HFFc6 (cell line): ENCODE data around the gene CLC. TPM values are rescaled to one million over a fixed set of nuclear protein-coding genes. Genes with fewer than 3 reads are reported as not detected.

Experiments
- DNase-seq: peaks from one replicate; pipeline ENCODE4 v3.0.0-alpha.2; 2018
- H3K27ac Mint-ChIP-seq: 2 replicates; pipeline ENCODE4 v1.8.0; 2020; ENCODE audit warnings: mild to moderate bottlenecking, mixed read lengths
- H3K27me3 Mint-ChIP-seq: 2 replicates; pipeline ENCODE4 v1.8.0; 2021; ENCODE audit warnings: mild to moderate bottlenecking, moderate library complexity, mixed read lengths; ENCODE audit not compliant: insufficient read depth
- H3K36me3 Mint-ChIP-seq: 2 replicates; pipeline ENCODE4 v1.8.0; 2021; ENCODE audit warnings: low read depth, mixed read lengths
- H3K4me1 Mint-ChIP-seq: 2 replicates; pipeline ENCODE4 v1.8.0; 2020; ENCODE audit warnings: low read depth, mixed read lengths
- H3K4me3 Mint-ChIP-seq: 2 replicates; pipeline ENCODE4 v1.8.0; 2020; ENCODE audit warnings: mild to moderate bottlenecking, moderate library complexity, mixed read lengths
- H3K9me3 Mint-ChIP-seq: 2 replicates; pipeline ENCODE4 v1.8.0; 2020; ENCODE audit warnings: mild to moderate bottlenecking, mixed read lengths
- total RNA-seq, 6 experiments: library from RNA; stranded (reverse); fragmentation: NEBNext Ultra II Directional; extraction: Animal tissue kit (Norgen Biotek cat#: 25700); gene quantifications; 2 replicates in 1 of 6; 3 replicates in 5 of 6; pipeline ENCODE4 v1.2.3, GENCODE V29; 2021
- TF ChIP-seq, protein P1 (sequence below): fragments of 200-600 bp; sonication (generic); IDR thresholded peaks from 2 replicates; pipeline ENCODE4 v1.5.0; 2021; ENCODE audit warnings: antibody characterized with exemption, mild to moderate bottlenecking

Gene CLC
- total RNA-seq, 6 experiments from 2014 or later: not detected

GRCh38 chr19:39752390-39752789, 14.6 kb upstream of the CLC start:
- Mint-ChIP-seq H3K27ac (no peak overlapping the region), H3K36me3 (no peaks in the 10 kb centered on the region), H3K4me3 (no peak overlapping the region), H3K9me3 (no peaks in the 10 kb centered on the region), H3K4me1 (no peaks in the 10 kb centered on the region), H3K27me3 (peaks cover 7% of the 10 kb centered on the region)
- DNase-seq: no peak
- TF ChIP-seq, protein P1, sequence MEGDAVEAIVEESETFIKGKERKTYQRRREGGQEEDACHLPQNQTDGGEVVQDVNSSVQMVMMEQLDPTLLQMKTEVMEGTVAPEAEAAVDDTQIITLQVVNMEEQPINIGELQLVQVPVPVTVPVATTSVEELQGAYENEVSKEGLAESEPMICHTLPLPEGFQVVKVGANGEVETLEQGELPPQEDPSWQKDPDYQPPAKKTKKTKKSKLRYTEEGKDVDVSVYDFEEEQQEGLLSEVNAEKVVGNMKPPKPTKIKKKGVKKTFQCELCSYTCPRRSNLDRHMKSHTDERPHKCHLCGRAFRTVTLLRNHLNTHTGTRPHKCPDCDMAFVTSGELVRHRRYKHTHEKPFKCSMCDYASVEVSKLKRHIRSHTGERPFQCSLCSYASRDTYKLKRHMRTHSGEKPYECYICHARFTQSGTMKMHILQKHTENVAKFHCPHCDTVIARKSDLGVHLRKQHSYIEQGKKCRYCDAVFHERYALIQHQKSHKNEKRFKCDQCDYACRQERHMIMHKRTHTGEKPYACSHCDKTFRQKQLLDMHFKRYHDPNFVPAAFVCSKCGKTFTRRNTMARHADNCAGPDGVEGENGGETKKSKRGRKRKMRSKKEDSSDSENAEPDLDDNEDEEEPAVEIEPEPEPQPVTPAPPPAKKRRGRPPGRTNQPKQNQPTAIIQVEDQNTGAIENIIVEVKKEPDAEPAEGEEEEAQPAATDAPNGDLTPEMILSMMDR: no peak

- Mint-ChIP-seq H3K4me1 (no peaks in the 10 kb centered on the region), H3K9me3 (no peaks in the 10 kb centered on the region), H3K36me3 (no peaks in the 10 kb centered on the region), H3K27me3 (no peaks in the 10 kb centered on the region; the same call in none of the 2 replicates), H3K27ac (no peak overlapping the region), H3K4me3 (no peak overlapping the region)
- no peak for DNase-seq
- TF ChIP-seq, protein P1: no peak
These were observed 12.2 kb upstream of the CLC start for GRCh38 chr19:39749981-39750380.

DNA sequence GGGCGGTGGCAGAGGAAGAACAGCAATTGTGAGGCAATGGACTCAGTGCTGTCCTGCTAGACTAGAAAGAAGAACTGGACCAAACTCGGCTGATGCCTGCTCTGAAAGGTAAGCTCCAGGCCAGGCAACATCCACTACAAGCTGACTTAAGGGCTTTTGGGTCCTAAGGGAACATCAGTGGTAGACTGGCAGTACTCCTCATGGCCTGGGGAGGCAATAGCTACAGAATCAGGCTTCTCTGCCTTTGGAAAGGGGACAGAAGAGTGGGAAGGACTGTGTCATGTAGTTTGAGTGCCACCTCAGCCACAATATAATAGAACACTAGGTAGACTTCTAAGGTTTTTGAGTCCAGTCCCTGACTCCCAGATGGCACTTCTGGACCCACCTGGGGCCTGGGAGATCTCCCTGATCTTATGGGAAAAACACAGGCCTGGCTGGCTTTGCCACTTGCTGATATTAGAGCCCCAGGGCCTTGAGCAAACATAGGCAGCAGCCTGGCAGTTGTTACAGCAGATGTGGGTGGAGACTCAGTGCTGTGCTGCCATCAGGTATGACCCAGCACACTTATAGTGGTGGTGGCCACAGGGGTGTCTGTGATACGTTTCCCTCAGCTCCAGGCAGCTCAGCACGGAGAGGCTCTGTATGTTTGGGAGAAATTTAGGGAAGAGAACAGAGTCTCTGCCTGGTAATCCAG, 9.2 kb upstream of the CLC start:
- no peaks in the 10 kb centered on the region for H3K4me1 Mint-ChIP-seq
- no peak for DNase-seq
- H3K4me3 Mint-ChIP-seq: no peak overlapping the region
- H3K27ac Mint-ChIP-seq: no peak overlapping the region
- no peaks in the 10 kb centered on the region for H3K36me3 Mint-ChIP-seq
- H3K9me3 Mint-ChIP-seq: no peaks in the 10 kb centered on the region
- TF ChIP-seq, protein P1: no peak
- no peaks in the 10 kb centered on the region; the same call in none of the 2 replicates for H3K27me3 Mint-ChIP-seq

GRCh38 chr19:39745643-39746042, 7.8 kb upstream of the CLC start:
- Mint-ChIP-seq H3K9me3 (no peaks in the 10 kb centered on the region), H3K27ac (no peak overlapping the region), H3K4me1 (no peaks in the 10 kb centered on the region), H3K36me3 (no peaks in the 10 kb centered on the region), H3K4me3 (no peak overlapping the region), H3K27me3 (no peaks in the 10 kb centered on the region; the same call in none of the 2 replicates)
- DNase-seq: no peak
- TF ChIP-seq, protein P1: no peak

DNA sequence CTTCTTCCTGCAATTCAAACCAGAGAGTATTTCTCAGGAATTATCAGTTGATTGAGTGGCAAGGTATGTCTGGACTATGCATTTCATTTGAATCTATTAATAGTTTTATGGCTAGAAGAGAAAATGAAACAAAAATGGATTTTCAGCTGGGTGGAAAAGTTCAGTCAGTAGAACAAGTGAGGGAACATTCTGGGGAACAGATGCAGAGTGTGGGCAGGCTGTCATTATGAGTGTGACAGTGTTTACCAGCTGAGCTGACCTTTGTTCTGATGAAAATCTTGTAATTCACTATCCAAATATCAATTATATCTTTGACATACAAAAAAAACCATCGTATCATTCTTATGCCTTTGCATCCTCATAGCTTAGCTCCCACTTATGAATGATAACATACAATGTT, 2.6 kb upstream of the CLC start:
- no peak overlapping the region for H3K4me3 Mint-ChIP-seq
- no peak for DNase-seq
- no peak overlapping the region for H3K27ac Mint-ChIP-seq
- H3K27me3 Mint-ChIP-seq: no peaks in the 10 kb centered on the region; the same call in none of the 2 replicates
- no peaks in the 10 kb centered on the region for H3K9me3 Mint-ChIP-seq
- no peaks in the 10 kb centered on the region for H3K36me3 Mint-ChIP-seq
- H3K4me1 Mint-ChIP-seq: no peaks in the 10 kb centered on the region
- TF ChIP-seq, protein P1: no peak
